ENCODE measurements around the gene ASB3. TPM values are rescaled to one million over a fixed set of nuclear protein-coding genes. Genes with fewer than 3 reads are reported as not detected.

The ASB3 gene
- total RNA-seq, 3 donors from 2014 or later = 11.5 to 15.9 (median 12.8) TPM

DNA sequence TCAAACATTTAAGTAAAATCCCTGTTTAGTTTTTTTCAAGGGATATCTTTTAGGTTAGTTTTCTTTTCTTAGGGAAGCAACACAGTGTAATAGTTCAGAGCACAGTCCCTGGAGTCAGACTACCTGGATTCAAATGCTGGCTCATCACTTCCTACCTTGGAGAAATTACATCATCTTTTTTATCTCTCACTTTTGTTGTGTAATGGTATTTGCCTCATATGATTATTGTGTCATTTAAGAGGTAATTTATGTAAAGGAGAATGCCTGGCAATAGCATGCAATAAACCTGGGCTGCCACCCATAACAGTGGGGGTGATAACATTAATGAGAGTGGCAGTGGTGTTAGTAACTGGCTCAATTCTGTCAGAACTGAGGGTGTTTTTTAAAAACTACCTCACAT lies 26.4 kb upstream of the ASB3 start:
- Mint-ChIP-seq H3K4me1 (ENCODE audit: low read depth) (no peaks in the 10 kb centered on the region), H3K27me3 (ENCODE audit: low read depth) (no peaks in the 10 kb centered on the region), H3K36me3 (ENCODE audit: insufficient read depth) (peaks cover 34% of the 10 kb centered on the region), H3K4me3 (no peak overlapping the region), H3K9me3 (no peaks in the 10 kb centered on the region)
- no peak for DNase-seq
- no peak for ATAC-seq

GRCh38 chr2:53811601-53812000 lies 24.8 kb upstream of the ASB3 start:
- H3K4me3 Mint-ChIP-seq = no peak overlapping the region
- H3K9me3 Mint-ChIP-seq = no peaks in the 10 kb centered on the region
- no peaks in the 10 kb centered on the region for H3K27me3 Mint-ChIP-seq (ENCODE audit: low read depth)
- H3K36me3 Mint-ChIP-seq (ENCODE audit: insufficient read depth) = peaks cover 33% of the 10 kb centered on the region
- H3K4me1 Mint-ChIP-seq (ENCODE audit: low read depth) = no peaks in the 10 kb centered on the region
- no peak for ATAC-seq
- no peak for DNase-seq

GRCh38 chr2:53802617-53803151 lies 15.9 kb upstream of the ASB3 start:
- H3K27me3 Mint-ChIP-seq (ENCODE audit: low read depth) = no peaks in the 10 kb centered on the region
- no peak overlapping the region for H3K4me3 Mint-ChIP-seq
- peaks cover 36% of the 10 kb centered on the region for H3K36me3 Mint-ChIP-seq (ENCODE audit: insufficient read depth)
- no peak for DNase-seq
- no peak for ATAC-seq
- no peaks in the 10 kb centered on the region for H3K9me3 Mint-ChIP-seq
- H3K4me1 Mint-ChIP-seq (ENCODE audit: low read depth) = no peaks in the 10 kb centered on the region

DNA sequence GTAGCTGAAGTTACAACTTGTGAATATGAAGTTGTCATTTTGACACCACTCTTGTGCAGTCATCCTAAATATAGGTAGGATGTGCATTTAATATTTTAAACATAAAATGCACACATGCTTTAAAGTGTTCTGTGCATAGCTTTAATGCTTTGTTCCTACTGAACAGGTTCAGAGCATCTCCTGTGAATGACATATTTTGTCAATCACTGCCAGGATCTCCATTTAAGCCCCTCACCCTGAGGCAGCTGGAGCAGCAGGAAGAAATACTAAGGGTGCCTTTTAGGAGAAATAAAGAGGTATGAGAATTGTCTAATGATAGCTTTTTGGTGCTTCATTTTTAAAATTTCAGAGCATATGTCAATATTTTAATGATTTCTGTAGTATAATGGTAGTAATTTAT lies 14.8 kb upstream of the ASB3 start:
- ATAC-seq (no peak), DNase-seq (no peak)
- H3K36me3 Mint-ChIP-seq (ENCODE audit: insufficient read depth) = peaks cover 32% of the 10 kb centered on the region
- no peaks in the 10 kb centered on the region for H3K9me3 Mint-ChIP-seq
- no peaks in the 10 kb centered on the region for H3K4me1 Mint-ChIP-seq (ENCODE audit: low read depth)
- H3K27me3 Mint-ChIP-seq (ENCODE audit: low read depth) = no peaks in the 10 kb centered on the region
- no peak overlapping the region for H3K4me3 Mint-ChIP-seq

- ATAC-seq (no peak), DNase-seq (no peak)
- Mint-ChIP-seq H3K36me3 (ENCODE audit: insufficient read depth) (peaks cover 8% of the 10 kb centered on the region), H3K9me3 (no peaks in the 10 kb centered on the region), H3K4me3 (no peak overlapping the region), H3K27me3 (ENCODE audit: low read depth) (no peaks in the 10 kb centered on the region), H3K4me1 (ENCODE audit: low read depth) (peaks cover 13% of the 10 kb centered on the region)
Measured at GRCh38 chr2:53793821-53794220, 7.1 kb upstream of the ASB3 start.

DNA sequence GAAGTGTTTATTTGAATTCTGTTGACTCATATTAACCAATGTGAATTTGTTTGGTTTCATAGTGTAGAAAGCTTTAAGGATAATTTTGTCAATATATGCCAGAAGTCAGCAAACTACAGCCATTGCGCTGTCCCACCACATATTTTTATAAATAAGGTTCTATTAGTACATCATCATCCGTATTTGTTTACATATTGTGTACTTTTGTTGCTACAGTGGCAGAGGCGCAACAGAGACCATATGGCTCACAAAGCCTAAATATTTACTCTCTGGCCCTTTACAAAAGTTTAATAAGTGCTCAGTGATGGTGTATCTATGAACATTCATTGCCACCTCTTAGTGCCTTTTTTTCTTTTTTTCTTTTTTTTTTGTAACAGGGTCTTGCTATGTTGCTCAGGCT lies 6.5 kb upstream of the ASB3 start:
- ATAC-seq = no peak

GRCh38 chr2:53787614-53788289 lies 999 bp upstream of the ASB3 start:
- peaks cover 44% of the 10 kb centered on the region for H3K4me1 Mint-ChIP-seq (ENCODE audit: low read depth)
- H3K36me3 Mint-ChIP-seq (ENCODE audit: insufficient read depth) = peaks cover 5% of the 10 kb centered on the region
- H3K9me3 Mint-ChIP-seq = no peaks in the 10 kb centered on the region

More for the DNA sequence above, 6.5 kb upstream of the ASB3 start:
- Mint-ChIP-seq H3K36me3 (ENCODE audit: insufficient read depth) (peaks cover 8% of the 10 kb centered on the region), H3K27me3 (ENCODE audit: low read depth) (no peaks in the 10 kb centered on the region), H3K4me1 (ENCODE audit: low read depth) (peaks cover 18% of the 10 kb centered on the region), H3K9me3 (no peaks in the 10 kb centered on the region), H3K4me3 (no peak overlapping the region)
- DNase-seq = no peak

DNA sequence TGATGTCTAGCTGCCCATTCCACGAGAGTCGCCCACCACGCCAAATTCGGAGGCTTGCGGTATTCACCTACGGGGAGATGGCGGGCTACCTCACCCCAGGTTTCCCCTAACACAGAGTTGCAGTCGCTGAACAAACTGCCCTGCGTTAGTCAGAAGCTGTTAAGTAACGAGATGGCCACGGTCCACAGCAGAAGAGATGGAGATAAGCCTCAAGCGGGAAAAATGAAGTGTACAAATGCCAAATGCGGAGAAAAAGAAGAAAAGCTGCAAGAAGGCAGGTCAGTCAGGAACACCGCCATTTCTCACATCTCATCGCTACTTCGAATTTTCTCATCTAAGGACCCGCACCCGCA lies 425 bp downstream of the ASB3 start:
- Mint-ChIP-seq H3K36me3 (ENCODE audit: insufficient read depth) (peaks cover 10% of the 10 kb centered on the region), H3K4me3 (peak overlapping the region; percentile 100), H3K4me1 (ENCODE audit: low read depth) (peaks cover 43% of the 10 kb centered on the region), H3K27me3 (ENCODE audit: low read depth) (no peaks in the 10 kb centered on the region), H3K9me3 (no peaks in the 10 kb centered on the region)
- ATAC-seq (peak; percentile 41 to 52), DNase-seq (peak; percentile 12)

More at GRCh38 chr2:53787614-53788289, 999 bp upstream of the ASB3 start:
- no peaks in the 10 kb centered on the region for H3K27me3 Mint-ChIP-seq (ENCODE audit: low read depth)
- DNase-seq = no peak
- H3K4me3 Mint-ChIP-seq = peak overlapping the region; percentile 100
- ATAC-seq = peak; percentile 29 to 47

- no peak for DNase-seq
- Mint-ChIP-seq H3K27me3 (ENCODE audit: low read depth) (no peaks in the 10 kb centered on the region), H3K9me3 (no peaks in the 10 kb centered on the region), H3K36me3 (ENCODE audit: insufficient read depth) (peaks cover 10% of the 10 kb centered on the region), H3K4me3 (peak overlapping the region; percentile 100), H3K4me1 (ENCODE audit: low read depth) (peaks cover 38% of the 10 kb centered on the region)
- ATAC-seq = no peak
Measured at GRCh38 chr2:53785366-53785765, 1.4 kb downstream of the ASB3 start.

- no peak for ATAC-seq
- Mint-ChIP-seq H3K4me1 (ENCODE audit: low read depth) (peaks cover 41% of the 10 kb centered on the region), H3K27me3 (ENCODE audit: low read depth) (no peaks in the 10 kb centered on the region), H3K9me3 (no peaks in the 10 kb centered on the region), H3K36me3 (ENCODE audit: insufficient read depth) (peaks cover 18% of the 10 kb centered on the region), H3K4me3 (peak overlapping the region; percentile 100)
- no peak for DNase-seq
Measured at GRCh38 chr2:53784436-53784835, 2.3 kb downstream of the ASB3 start.

- no peak for DNase-seq
- Mint-ChIP-seq H3K27me3 (ENCODE audit: low read depth) (no peaks in the 10 kb centered on the region), H3K36me3 (ENCODE audit: insufficient read depth) (peaks cover 21% of the 10 kb centered on the region), H3K9me3 (no peaks in the 10 kb centered on the region), H3K4me1 (ENCODE audit: low read depth) (peaks cover 36% of the 10 kb centered on the region), H3K4me3 (no peak overlapping the region)
- no peak for ATAC-seq
Measured at GRCh38 chr2:53782676-53783075, 4.1 kb downstream of the ASB3 start.

DNA sequence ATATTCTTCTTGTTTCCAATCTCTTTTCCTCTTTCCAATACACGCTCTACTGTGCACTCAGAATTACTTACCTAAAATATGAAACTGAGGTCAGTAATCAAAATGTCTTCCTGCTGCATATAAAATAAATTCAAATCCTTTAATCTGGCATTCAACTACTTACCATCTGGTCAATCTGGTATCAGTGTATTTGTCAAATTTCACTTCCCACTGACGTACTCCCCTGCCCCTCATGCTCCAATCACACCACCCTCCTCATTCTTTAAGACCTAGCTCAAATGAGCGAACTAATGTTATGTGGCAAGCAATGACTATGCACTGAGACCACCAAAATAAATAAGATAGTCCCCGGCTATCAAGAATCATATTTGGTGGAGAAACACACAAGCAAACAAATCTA lies 6.7 kb downstream of the ASB3 start:
- Mint-ChIP-seq H3K4me1 (ENCODE audit: low read depth) (peaks cover 38% of the 10 kb centered on the region), H3K27me3 (ENCODE audit: low read depth) (no peaks in the 10 kb centered on the region), H3K4me3 (no peak overlapping the region), H3K9me3 (no peaks in the 10 kb centered on the region), H3K36me3 (ENCODE audit: insufficient read depth) (peaks cover 25% of the 10 kb centered on the region)
- no peak for ATAC-seq
- no peak for DNase-seq

DNA sequence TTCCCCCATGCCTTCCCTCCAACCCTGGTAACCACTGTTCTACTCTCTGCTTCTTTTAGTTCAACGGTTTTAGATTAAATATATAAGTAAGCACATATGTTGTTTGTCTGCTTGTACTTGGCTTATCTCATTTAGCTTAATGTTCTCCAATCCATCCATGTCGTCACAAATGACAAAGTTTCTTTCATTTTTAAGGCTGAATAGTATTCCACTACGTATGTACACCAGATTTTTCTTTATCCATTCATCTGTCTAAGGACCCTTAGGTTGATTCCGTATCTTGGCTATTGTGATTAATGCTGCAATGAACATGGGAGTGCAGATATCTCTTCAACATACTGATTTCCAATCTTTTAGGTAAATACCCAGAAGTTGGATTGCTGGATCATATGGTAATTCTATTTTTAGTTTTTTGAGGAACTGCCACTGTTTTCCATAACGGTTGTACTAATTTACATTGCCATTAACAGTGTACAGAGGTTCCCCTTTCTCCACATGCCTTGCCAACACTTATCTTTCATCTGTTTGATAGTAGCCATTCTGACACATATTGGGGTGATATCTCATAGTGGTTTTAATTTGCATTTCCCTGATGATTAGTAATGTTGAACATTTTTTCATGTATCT lies 8.1 kb downstream of the ASB3 start:
- ATAC-seq = no peak
- Mint-ChIP-seq H3K9me3 (no peaks in the 10 kb centered on the region), H3K4me3 (no peak overlapping the region), H3K4me1 (ENCODE audit: low read depth) (peaks cover 29% of the 10 kb centered on the region), H3K27me3 (ENCODE audit: low read depth) (no peaks in the 10 kb centered on the region), H3K36me3 (ENCODE audit: insufficient read depth) (peaks cover 31% of the 10 kb centered on the region)
- DNase-seq = no peak

DNA sequence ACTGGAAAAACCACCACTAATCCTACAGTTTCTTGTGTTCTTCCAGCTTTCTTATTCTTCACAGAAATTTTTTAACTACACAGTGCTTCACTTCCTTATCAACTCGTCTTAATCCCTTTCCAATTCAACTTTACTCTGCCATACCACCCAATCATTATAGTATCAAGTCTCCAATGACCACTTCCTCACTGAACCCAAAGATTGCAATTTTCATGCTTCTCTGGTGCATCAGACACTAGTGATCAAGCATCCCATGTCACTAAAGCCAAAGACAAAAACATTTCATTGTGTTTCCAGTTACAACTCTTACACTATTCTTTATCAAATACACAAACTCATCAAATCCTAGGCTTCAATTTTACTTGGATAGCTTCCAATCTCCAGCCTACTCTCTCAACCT lies 9.6 kb downstream of the ASB3 start:
- Mint-ChIP-seq H3K36me3 (ENCODE audit: insufficient read depth) (peaks cover 31% of the 10 kb centered on the region), H3K27me3 (ENCODE audit: low read depth) (no peaks in the 10 kb centered on the region), H3K9me3 (no peaks in the 10 kb centered on the region), H3K4me3 (no peak overlapping the region), H3K4me1 (ENCODE audit: low read depth) (peaks cover 20% of the 10 kb centered on the region)
- ATAC-seq (no peak), DNase-seq (no peak)

DNA sequence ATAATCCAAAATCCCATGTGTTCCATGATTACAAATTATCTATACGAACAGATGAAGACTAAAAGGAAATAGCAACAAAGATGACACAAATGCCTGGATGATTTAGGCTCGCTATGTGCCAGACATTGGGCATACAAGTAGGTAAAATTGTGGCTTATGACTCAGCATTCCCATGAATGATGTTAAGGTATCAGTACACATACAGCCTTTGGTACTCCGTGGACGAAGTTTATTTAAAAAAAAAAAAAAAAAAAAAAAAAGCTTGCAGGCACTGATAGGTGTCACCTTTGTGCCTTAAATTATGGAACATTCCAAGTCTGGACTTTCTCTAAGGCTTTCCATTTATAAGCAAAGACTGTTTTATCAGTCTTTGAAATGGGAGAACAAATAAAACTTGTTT lies 16.5 kb downstream of the ASB3 start:
- no peak for DNase-seq
- no peaks in the 10 kb centered on the region for H3K9me3 Mint-ChIP-seq
- ATAC-seq = no peak
- H3K27me3 Mint-ChIP-seq (ENCODE audit: low read depth) = no peaks in the 10 kb centered on the region
- H3K4me3 Mint-ChIP-seq = peak overlapping the region; percentile 46
- H3K4me1 Mint-ChIP-seq (ENCODE audit: low read depth) = peaks cover 24% of the 10 kb centered on the region
- peaks cover 10% of the 10 kb centered on the region for H3K36me3 Mint-ChIP-seq (ENCODE audit: insufficient read depth)

All from activated T-cell treated with anti-CD3 and anti-CD28 coated beads, Interleukin-2, amount 50 U/mL, for 4 hours (primary cell).